GM21526 (cell line): Measurements from ENCODE around the gene CCDC107.
A peak's percentile ranks its signal among the peaks of the same experiment; 100 is the strongest.

Experiments used
- ATAC-seq: cut with Tn5 transposase; IDR thresholded peaks from one replicate; pipeline ENCODE4 v1.9.1; 2021; ENCODE audit warnings: moderate library complexity; ENCODE audit not compliant: unreplicated experiment, low FRiP score

CCDC107 gene

GRCh38 chr9:35658968-35659220 lies 802 bp downstream of the CCDC107 start:
- peak; percentile 3 for ATAC-seq

- ATAC-seq, result no peak
Observed at GRCh38 chr9:35659340-35659739, 1.2 kb downstream of the CCDC107 start.

GRCh38 chr9:35660966-35661415 lies 2.9 kb downstream of the CCDC107 start:
- no peak for ATAC-seq

- ATAC-seq, result no peak
Observed at GRCh38 chr9:35661756-35662350, 3.8 kb downstream of the CCDC107 start.

- no peak for ATAC-seq
Observed at GRCh38 chr9:35662437-35662836, 4.3 kb downstream of the CCDC107 start.

- no peak for ATAC-seq
Observed at GRCh38 chr9:35664531-35665470, 6.7 kb downstream of the CCDC107 start, which contains the start of gene ARHGEF39. Gene ARHGEF39, minus strand, starts transcription at chr9:35665195. Its CDS starts 26 bp downstream, at chr9:35665169.

GRCh38 chr9:35665471-35665818 lies 7.4 kb downstream of the CCDC107 start:
- ATAC-seq, result no peak

- no peak for ATAC-seq
Observed at GRCh38 chr9:35666045-35666444, 8.0 kb downstream of the CCDC107 start.

GRCh38 chr9:35666549-35666948 lies 8.5 kb downstream of the CCDC107 start:
- ATAC-seq, result no peak

GRCh38 chr9:35667939-35668338 lies 9.8 kb downstream of the CCDC107 start:
- no peak for ATAC-seq

GRCh38 chr9:35669331-35670145 lies 11.4 kb downstream of the CCDC107 start:
- ATAC-seq, result no peak

- no peak for ATAC-seq
Observed at GRCh38 chr9:35673132-35674024, 15.3 kb downstream of the CCDC107 start, which contains the start of gene CA9. Gene CA9, plus strand, starts transcription at chr9:35673928. Its CDS starts 32 bp downstream, at chr9:35673960.

- no peak for ATAC-seq
Observed at GRCh38 chr9:35674025-35674361, 15.9 kb downstream of the CCDC107 start.

GRCh38 chr9:35675204-35675603 lies 17.1 kb downstream of the CCDC107 start:
- no peak for ATAC-seq

GRCh38 chr9:35675732-35676392 lies 17.8 kb downstream of the CCDC107 start:
- no peak for ATAC-seq

GRCh38 chr9:35679091-35679490 lies 21.0 kb downstream of the CCDC107 start:
- no peak for ATAC-seq

- ATAC-seq, result no peak
Observed at GRCh38 chr9:35679766-35680330, 21.8 kb downstream of the CCDC107 start.

- peak; percentile 55 for ATAC-seq
Observed at GRCh38 chr9:35680331-35681105, 22.4 kb downstream of the CCDC107 start.
